Peyer's patch (tissue), 4 donors: ENCODE measurements around the gene CAPN8.

Experiments
- CTCF ChIP-seq, 6 experiments: fragments of 450-650 bp in 4 of 6; fragments of 200-600 bp in 2 of 6; sonication (generic) in 1 of 6; IDR thresholded peaks; one replicate each; pipeline ENCODE4 v1.5.1; 2017 to 2019; ENCODE audit warnings: antibody characterized with exemption in 6 of 6, mild to moderate bottlenecking in 3 of 6, moderate library complexity in 1 of 6
- POLR2A ChIP-seq, 2 donors: fragments of 450-650 bp; IDR thresholded peaks; one replicate each; pipeline ENCODE4 v1.5.1; 2017; ENCODE audit warnings: antibody characterized with exemption in 2 of 2, mild to moderate bottlenecking in 2 of 2, moderate library complexity in 2 of 2

- TF ChIP-seq POLR2A (IDR thresholded peaks at IDR 0.05) (no peak), CTCF (IDR thresholded peaks at IDR 0.05) (no peak)
These were observed 140.0 kb downstream of the CAPN8 start for GRCh38 chr1:223525546-223525945.
